Osteocyte (in vitro differentiated cells): ENCODE data around the gene MS4A7. TPM values are rescaled to one million over a fixed set of nuclear protein-coding genes. Genes with fewer than 3 reads are reported as not detected.

ENCODE experiments used
- DNase-seq: peaks from one replicate; pipeline ENCODE4 v3.0.0; 2021; ENCODE audit warnings: mixed read lengths; ENCODE audit not compliant: unreplicated experiment; ENCODE audit errors: extremely low spot score
- H3K27ac Mint-ChIP-seq: one replicate; pipeline ENCODE4 v1.8.0; 2021; ENCODE audit warnings: mild to moderate bottlenecking, mixed read lengths; ENCODE audit not compliant: unreplicated experiment
- H3K27me3 Mint-ChIP-seq: one replicate; pipeline ENCODE4 v1.8.0; 2021; ENCODE audit warnings: mixed read lengths; ENCODE audit not compliant: unreplicated experiment
- H3K36me3 Mint-ChIP-seq: one replicate; pipeline ENCODE4 v1.8.0; 2021; ENCODE audit warnings: mixed read lengths; ENCODE audit not compliant: unreplicated experiment
- H3K4me1 Mint-ChIP-seq: one replicate; pipeline ENCODE4 v1.8.0; 2021; ENCODE audit warnings: mixed read lengths; ENCODE audit not compliant: unreplicated experiment
- H3K4me3 Mint-ChIP-seq: one replicate; pipeline ENCODE4 v1.8.0; 2021; ENCODE audit warnings: mild to moderate bottlenecking, moderate library complexity, mixed read lengths; ENCODE audit not compliant: unreplicated experiment
- H3K9me3 Mint-ChIP-seq: one replicate; pipeline ENCODE4 v1.8.0; 2021; ENCODE audit warnings: mixed read lengths; ENCODE audit not compliant: unreplicated experiment
- CTCF ChIP-seq: fragments of 200-600 bp; sonication (generic); IDR thresholded peaks from 2 replicates; pipeline ENCODE4 v1.5.0; 2021; ENCODE audit warnings: antibody characterized with exemption, mild to moderate bottlenecking, moderate library complexity
- total RNA-seq: library from RNA; stranded (reverse); gene quantifications from 2 replicates; pipeline ENCODE4 v1.2.1, GENCODE V29; 2021

MS4A7 gene
- total RNA-seq, 1 donor from 2014 or later = not detected

DNA sequence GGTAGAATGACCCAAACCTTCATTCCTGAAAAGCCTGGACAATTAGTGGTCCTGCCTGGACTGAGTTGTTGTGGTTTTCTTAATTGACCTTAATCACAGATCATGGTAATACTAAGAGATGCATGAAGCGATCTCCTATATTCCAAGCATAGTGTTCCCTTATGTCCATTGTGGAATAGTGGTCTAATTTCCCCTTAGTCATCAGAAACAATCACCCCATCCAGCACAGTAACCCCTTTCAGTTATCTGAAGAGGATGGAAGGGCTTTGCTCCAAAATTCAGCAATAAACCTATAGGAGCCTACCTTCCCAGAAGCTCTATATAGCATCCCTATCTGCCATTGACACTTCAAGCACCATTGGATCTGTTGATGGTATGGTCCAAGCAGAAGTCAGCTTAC lies 44.3 kb downstream of the MS4A7 start:
- TF ChIP-seq CTCF = no peak
- H3K27ac Mint-ChIP-seq = no peak overlapping the region
- no peak for DNase-seq
- H3K36me3 Mint-ChIP-seq = no peaks in the 10 kb centered on the region
- H3K9me3 Mint-ChIP-seq = peaks cover 5% of the 10 kb centered on the region
- no peaks in the 10 kb centered on the region for H3K4me1 Mint-ChIP-seq
- no peak overlapping the region for H3K4me3 Mint-ChIP-seq
- H3K27me3 Mint-ChIP-seq = peaks cover 5% of the 10 kb centered on the region

DNA sequence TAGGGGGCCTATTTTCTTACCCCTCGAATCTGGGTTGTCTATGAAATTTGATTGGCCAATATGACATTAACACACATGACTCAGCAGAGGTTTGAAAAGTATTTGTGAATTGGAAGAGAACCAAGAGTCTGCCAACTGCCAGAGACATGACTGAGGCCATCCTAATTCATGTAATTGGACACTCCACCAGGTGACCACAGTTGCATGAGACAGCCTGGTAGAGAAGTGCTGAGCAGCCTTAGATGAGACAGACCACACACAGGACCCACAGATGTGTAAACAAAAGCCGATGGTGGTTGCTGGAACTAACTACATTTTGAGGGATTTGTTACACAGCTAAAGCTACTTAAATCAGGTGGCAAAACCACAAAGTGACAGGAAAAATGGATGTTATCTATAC lies 50.2 kb downstream of the MS4A7 start:
- no peak for TF ChIP-seq CTCF
- H3K27me3 Mint-ChIP-seq = peaks cover 9% of the 10 kb centered on the region
- H3K9me3 Mint-ChIP-seq = no peaks in the 10 kb centered on the region
- DNase-seq = no peak
- H3K36me3 Mint-ChIP-seq = no peaks in the 10 kb centered on the region
- H3K4me3 Mint-ChIP-seq = no peak overlapping the region
- no peak overlapping the region for H3K27ac Mint-ChIP-seq
- H3K4me1 Mint-ChIP-seq = no peaks in the 10 kb centered on the region

- DNase-seq = no peak
- H3K4me3 Mint-ChIP-seq = no peak within 1 kb of the TSS
- H3K4me1 Mint-ChIP-seq = no peaks in the 10 kb centered on the region
- TF ChIP-seq CTCF = no peak
- H3K27me3 Mint-ChIP-seq = peaks cover 9% of the 10 kb centered on the region
- H3K36me3 Mint-ChIP-seq = no peaks in the 10 kb centered on the region
- no peaks in the 10 kb centered on the region for H3K9me3 Mint-ChIP-seq
- H3K27ac Mint-ChIP-seq = no peak within 1 kb of the TSS
Observed at GRCh38 chr11:60429272-60429671, 50.9 kb downstream of the MS4A7 start, which contains the start of gene MS4A5. Gene MS4A5 (plus strand): TSS chr11:60429572. CDS start chr11:60429675, 103 bp downstream.

DNA sequence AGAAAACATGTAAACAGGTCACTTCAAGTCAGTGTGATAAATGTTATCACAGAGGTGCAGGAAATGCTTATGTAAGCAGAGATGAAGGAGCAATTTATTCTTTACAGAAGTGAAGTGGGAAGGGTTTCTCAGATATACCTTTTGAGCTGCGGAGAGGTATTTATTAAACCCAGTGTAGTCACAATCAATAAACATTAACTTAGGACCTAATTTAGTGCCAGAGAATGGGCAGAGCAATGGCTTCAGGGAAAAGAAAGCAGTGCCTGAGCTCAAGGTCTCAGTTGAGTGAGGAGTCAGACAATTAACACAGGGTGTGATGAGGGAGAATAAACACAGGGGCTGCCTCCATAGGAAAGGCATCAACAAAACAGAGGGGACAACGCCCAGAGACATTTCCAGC lies 52.9 kb downstream of the MS4A7 start:
- H3K4me1 Mint-ChIP-seq = no peaks in the 10 kb centered on the region
- H3K36me3 Mint-ChIP-seq = no peaks in the 10 kb centered on the region
- no peaks in the 10 kb centered on the region for H3K9me3 Mint-ChIP-seq
- peaks cover 6% of the 10 kb centered on the region for H3K27me3 Mint-ChIP-seq
- H3K27ac Mint-ChIP-seq = no peak overlapping the region
- TF ChIP-seq CTCF = no peak
- DNase-seq = no peak
- H3K4me3 Mint-ChIP-seq = no peak overlapping the region

GRCh38 chr11:60433401-60433800 lies 55.1 kb downstream of the MS4A7 start:
- Mint-ChIP-seq H3K4me1 (no peaks in the 10 kb centered on the region), H3K9me3 (no peaks in the 10 kb centered on the region), H3K27ac (no peak overlapping the region), H3K36me3 (no peaks in the 10 kb centered on the region), H3K4me3 (no peak overlapping the region), H3K27me3 (peaks cover 6% of the 10 kb centered on the region)
- no peak for TF ChIP-seq CTCF
- DNase-seq = no peak

Other genes starting within 250 kb of the MS4A7 start
- gene MS4A6A, start 195.4 kb upstream of the MS4A7 start, total RNA-seq = not detected in 2 replicates
- gene MS4A4E, start 135.4 kb upstream of the MS4A7 start, total RNA-seq = 0.30 TPM in 1 of 2 replicates, not detected in the other
- not detected in 2 replicates for gene MS4A4A, start 97.9 kb upstream of the MS4A7 start, total RNA-seq
- gene MS4A6E, start 51.3 kb upstream of the MS4A7 start, total RNA-seq = not detected in 2 replicates
- not detected in 2 replicates for gene MS4A14, start 17.9 kb downstream of the MS4A7 start, total RNA-seq
- not detected in 2 replicates for gene MS4A5, start 51.0 kb downstream of the MS4A7 start, total RNA-seq
- gene MS4A1, start 77.3 kb downstream of the MS4A7 start, total RNA-seq = not detected in 2 replicates
- gene MS4A12, start 114.2 kb downstream of the MS4A7 start, total RNA-seq = not detected in 2 replicates
- not detected in 2 replicates for gene MS4A13, start 136.9 kb downstream of the MS4A7 start, total RNA-seq